ENCODE results near the gene SHPK.
"Not testable (repeated sequence)": the region's sequence is repeated elsewhere in the genome, so short reads cannot be mapped to it uniquely, and the experiment has no call there.

The SHPK gene

GRCh38 chr17:3592216-3592860 lies 43.7 kb downstream of the SHPK start:
- H3K4me3 ChIP-seq (ENCODE audit: low read depth, low read length) = no peak overlapping the region

- H3K4me3 ChIP-seq (ENCODE audit: low read depth, low read length) = no peak overlapping the region
Observed at GRCh38 chr17:3590768-3591167, 45.3 kb downstream of the SHPK start.

GRCh38 chr17:3590231-3590630 lies 45.8 kb downstream of the SHPK start:
- H3K4me3 ChIP-seq (ENCODE audit: low read depth, low read length) = no peak overlapping the region

- H3K4me3 ChIP-seq (ENCODE audit: low read depth, low read length) = no peak overlapping the region
Observed at GRCh38 chr17:3589784-3590183, 46.3 kb downstream of the SHPK start.

GRCh38 chr17:3585826-3586225 lies 50.2 kb downstream of the SHPK start:
- H3K4me3 ChIP-seq (ENCODE audit: low read depth, low read length) = no peak overlapping the region

GRCh38 chr17:3583456-3583855 lies 52.6 kb downstream of the SHPK start:
- no peak overlapping the region for H3K4me3 ChIP-seq (ENCODE audit: low read depth, low read length)

- H3K4me3 ChIP-seq (ENCODE audit: low read depth, low read length) = no peak overlapping the region
Observed at GRCh38 chr17:3582915-3583314, 53.1 kb downstream of the SHPK start.

GRCh38 chr17:3578667-3579066 lies 57.4 kb downstream of the SHPK start:
- H3K4me3 ChIP-seq (ENCODE audit: low read depth, low read length) = not testable (repeated sequence)

GRCh38 chr17:3576970-3577369 lies 59.1 kb downstream of the SHPK start:
- no peak overlapping the region for H3K4me3 ChIP-seq (ENCODE audit: low read depth, low read length)

- H3K4me3 ChIP-seq (ENCODE audit: low read depth, low read length) = no peak overlapping the region
Observed at GRCh38 chr17:3575511-3575910, 60.5 kb downstream of the SHPK start.

- H3K4me3 ChIP-seq (ENCODE audit: low read depth, low read length) = no peak overlapping the region
Observed at GRCh38 chr17:3574231-3574630, 61.8 kb downstream of the SHPK start.

- H3K4me3 ChIP-seq (ENCODE audit: low read depth, low read length) = no peak overlapping the region
Observed at GRCh38 chr17:3573246-3574100, 62.6 kb downstream of the SHPK start.

GRCh38 chr17:3572231-3572630 lies 63.8 kb downstream of the SHPK start:
- no peak overlapping the region for H3K4me3 ChIP-seq (ENCODE audit: low read depth, low read length)

GRCh38 chr17:3571043-3571900 lies 64.8 kb downstream of the SHPK start:
- H3K4me3 ChIP-seq (ENCODE audit: low read depth, low read length) = no peak overlapping the region

- no peak overlapping the region for H3K4me3 ChIP-seq (ENCODE audit: low read depth, low read length)
Observed at GRCh38 chr17:3569534-3570137, 66.4 kb downstream of the SHPK start.

GRCh38 chr17:3566551-3566950 lies 69.5 kb downstream of the SHPK start:
- H3K4me3 ChIP-seq (ENCODE audit: low read depth, low read length) = no peak overlapping the region

GRCh38 chr17:3565143-3565542 lies 70.9 kb downstream of the SHPK start:
- no peak overlapping the region for H3K4me3 ChIP-seq (ENCODE audit: low read depth, low read length)

GRCh38 chr17:3564241-3564640 lies 71.8 kb downstream of the SHPK start:
- not testable (repeated sequence) for H3K4me3 ChIP-seq (ENCODE audit: low read depth, low read length)

GRCh38 chr17:3559270-3559645 lies 76.8 kb downstream of the SHPK start:
- H3K4me3 ChIP-seq (ENCODE audit: low read depth, low read length) = no peak overlapping the region

GRCh38 chr17:3558603-3559269 lies 77.3 kb downstream of the SHPK start:
- no peak overlapping the region for H3K4me3 ChIP-seq (ENCODE audit: low read depth, low read length)
